ENCODE measurements around the gene SIRT7. TPM values are rescaled to one million over a fixed set of nuclear protein-coding genes. Genes with fewer than 3 reads are reported as not detected.

The SIRT7 gene
- total and polyA plus RNA-seq, 11 donors: 3.6 to 13.2 (median 6.8) TPM

GRCh38 chr17:81888105-81888987 is 29.6 kb downstream of the SIRT7 start:
- intact Hi-C loops (cut with DNase I): no loop called here
- no peaks in the 10 kb centered on the region for H3K9me3 ChIP-seq
- H3K36me3 ChIP-seq: peaks cover 0 to 64% (median 54%) of the 10 kb centered on the region in 9 donors
- H3K4me1 ChIP-seq: peaks cover 7 to 45% (median 27%) of the 10 kb centered on the region in 12 donors
- ATAC-seq (no peak), DNase-seq (peak in 1 of 5 donors; percentile 47)
- no peaks in the 10 kb centered on the region for H3K27me3 ChIP-seq
- TF ChIP-seq CTCF (IDR thresholded peaks at IDR 0.05) (no peak), POLR2A (IDR thresholded peaks at IDR 0.05) (no peak)
- H3K27ac ChIP-seq: no peak overlapping the region
- WGBS, 4 donors: 93 to 95% (median 94%) methylated on average over 38 to 44 of the region's 44 CpGs
- no peak overlapping the region for H3K4me3 ChIP-seq

GRCh38 chr17:81885869-81886548 is 32.0 kb downstream of the SIRT7 start:
- no peak overlapping the region for H3K4me3 ChIP-seq
- no peaks in the 10 kb centered on the region for H3K9me3 ChIP-seq
- DNase-seq (no peak), ATAC-seq (peak in 1 of 4 donors; percentile 23)
- intact Hi-C loops (cut with DNase I): no loop called here
- H3K36me3 ChIP-seq: peaks cover 0 to 85% (median 66%) of the 10 kb centered on the region in 9 donors
- H3K4me1 ChIP-seq: peaks cover 4 to 32% (median 16%) of the 10 kb centered on the region in 12 donors
- 88 to 96% (median 90%) methylated on average over 5 to 11 of the region's 11 CpGs for WGBS, 4 donors
- no peak for TF ChIP-seq POLR2A (IDR thresholded peaks at IDR 0.05)
- no peak for TF ChIP-seq CTCF (IDR thresholded peaks at IDR 0.05)
- no peak overlapping the region for H3K27ac ChIP-seq
- H3K27me3 ChIP-seq: no peaks in the 10 kb centered on the region

GRCh38 chr17:81885454-81885853 is 32.5 kb downstream of the SIRT7 start:
- Histone ChIP-seq H3K4me3 (no peak overlapping the region), H3K36me3 (peaks cover 0 to 87% (median 70%) of the 10 kb centered on the region in 9 donors), H3K4me1 (peaks cover 2 to 28% (median 13%) of the 10 kb centered on the region in 12 donors), H3K27ac (no peak overlapping the region), H3K9me3 (no peaks in the 10 kb centered on the region), H3K27me3 (no peaks in the 10 kb centered on the region)
- DNase-seq (no peak), ATAC-seq (no peak)
- WGBS, 4 donors: 66 to 70% (median 69%) methylated on average over 10 of the region's 10 CpGs
- intact Hi-C loops (cut with DNase I): no loop called here
- no peak for TF ChIP-seq CTCF (IDR thresholded peaks at IDR 0.05)
- TF ChIP-seq POLR2A (IDR thresholded peaks at IDR 0.05): no peak

GRCh38 chr17:81884968-81885367 is 33.0 kb downstream of the SIRT7 start:
- Histone ChIP-seq H3K36me3 (peaks cover 0 to 90% (median 66%) of the 10 kb centered on the region in 9 donors), H3K27ac (no peak overlapping the region), H3K9me3 (no peaks in the 10 kb centered on the region), H3K4me3 (no peak overlapping the region), H3K27me3 (no peaks in the 10 kb centered on the region), H3K4me1 (peaks cover 0 to 23% (median 8%) of the 10 kb centered on the region in 12 donors)
- no peak for TF ChIP-seq POLR2A (IDR thresholded peaks at IDR 0.05)
- no peak for TF ChIP-seq CTCF (IDR thresholded peaks at IDR 0.05)
- 87 to 98% (median 95%) methylated on average over 4 to 5 of the region's 5 CpGs for WGBS, 4 donors
- intact Hi-C loops (cut with DNase I): loop anchor here in 1 of 10 donors (5.0 kb wide), 1 partner anchor 37 kb away; no protein-coding TSS in a partner anchor
- ATAC-seq (peak in 1 of 4 donors; percentile 43), DNase-seq (peak in 1 of 5 donors; percentile 40)

Measured in heart left ventricle (tissue), 16 donors.